Upper lobe of left lung (tissue), 6 donors: ENCODE results near the gene IL5RA. TPM values are rescaled to one million over a fixed set of nuclear protein-coding genes. Genes with fewer than 3 reads are reported as not detected.

Experiments
- ATAC-seq, 2 donors: fragments of 200-7000 bp; cut with Tn5 transposase; one replicate each; pipeline ENCODE4 v1.9.1; 2022; ENCODE audit warnings: mild to moderate bottlenecking in 2 of 2, moderate library complexity in 2 of 2; ENCODE audit not compliant: low FRiP score in 2 of 2
- DNase-seq, 2 donors: peaks; one replicate each; pipeline ENCODE4 v3.0.0-alpha.2; 2019 to 2020
- H3K27ac ChIP-seq, 4 donors: fragments of 200-600 bp; sonication (generic); one replicate each; pipeline ENCODE4 v1.5.1; 2016 to 2019
- H3K27me3 ChIP-seq, 4 donors: fragments of 200-600 bp; sonication (generic); one replicate each; pipeline ENCODE4 v1.5.1; 2017 to 2019
- H3K36me3 ChIP-seq, 4 donors: fragments of 200-600 bp; sonication (generic); one replicate each; pipeline ENCODE4 v1.5.1; 2016 to 2019
- H3K4me1 ChIP-seq, 4 donors: fragments of 200-600 bp; sonication (generic); one replicate each; pipeline ENCODE4 v1.5.1; 2018 to 2019
- H3K4me3 ChIP-seq, 4 donors: fragments of 200-600 bp; sonication (generic); one replicate each; pipeline ENCODE4 v1.5.1; 2017 to 2019; ENCODE audit warnings: mild to moderate bottlenecking in 2 of 4, moderate library complexity in 1 of 4
- H3K9me3 ChIP-seq, 4 donors: fragments of 200-600 bp; sonication (generic); one replicate each; pipeline ENCODE4 v1.5.1; 2018 to 2019
- CTCF ChIP-seq, 6 experiments: fragments of 450-650 bp in 4 of 6; fragments of 200-600 bp in 2 of 6; sonication (generic) in 2 of 6; IDR thresholded peaks; one replicate each; pipeline ENCODE4 v1.5.1; 2016 to 2019; ENCODE audit warnings: antibody characterized with exemption in 6 of 6
- EP300 ChIP-seq, 4 donors: sonication (generic); formaldehyde crosslinking; IDR thresholded peaks; one replicate each; pipeline ENCODE4 v1.5.1; 2017; ENCODE audit warnings: antibody characterized with exemption in 4 of 4, control low read depth in 2 of 4
- POLR2A ChIP-seq, 4 donors: fragments of 450-650 bp; IDR thresholded peaks; one replicate each; pipeline ENCODE4 v1.5.1; 2016 to 2017; ENCODE audit warnings: antibody characterized with exemption in 4 of 4, mild to moderate bottlenecking in 2 of 4
- POLR2AphosphoS5 ChIP-seq, 2 donors: sonication (generic); formaldehyde crosslinking; IDR thresholded peaks; one replicate each; pipeline ENCODE4 v1.5.1; 2017; ENCODE audit warnings: antibody characterized with exemption in 2 of 2
- WGBS, 2 donors: methylation state at CpG; one replicate each; pipeline ENCODE4 v1.1.5; 2017 to 2018; 5-methylcytosine and 5-hydroxymethylcytosine counted together
- total RNA-seq, 6 donors: library from RNA; depleted of rRNA in 4 of 6; stranded (reverse); fragments of >200 nt in 4 of 6; gene quantifications; one replicate each; pipeline versions ENCODE4 v1.1.0 to v1.2.1, GENCODE V29; 2016 to 2021
- donor health status: DM: no; HTN: no; CAD: no; lungs with moderate emphysema.
- donor health status: DM: no; HTN: yes; CAD: no; lungs with severe emphysema.

IL5RA gene
- total RNA-seq, 6 donors from 2014 or later: 0.46 to 17.7 (median 3.7) TPM

- Histone ChIP-seq H3K36me3 (no peaks in the 10 kb centered on the region), H3K4me3 (no peak overlapping the region), H3K27ac (no peak overlapping the region), H3K9me3 (no peaks in the 10 kb centered on the region), H3K27me3 (no peaks in the 10 kb centered on the region), H3K4me1 (peaks cover 0 to 8% (median 0%) of the 10 kb centered on the region in 4 donors)
- DNase-seq (no peak), ATAC-seq (no peak)
- TF ChIP-seq EP300 (IDR thresholded peaks at IDR 0.05): no peak
- no peak for TF ChIP-seq POLR2A (IDR thresholded peaks at IDR 0.05)
- no peak for TF ChIP-seq CTCF (IDR thresholded peaks at IDR 0.05)
- no peak for TF ChIP-seq POLR2AphosphoS5 (IDR thresholded peaks at IDR 0.05)
- 78 to 93% methylated on average over 3 of the region's 3 CpGs for WGBS, 2 donors
Observed at GRCh38 chr3:3107858-3108257, 2.3 kb downstream of the IL5RA start.

- TF ChIP-seq EP300 (IDR thresholded peaks at IDR 0.05): no peak
- TF ChIP-seq POLR2AphosphoS5 (IDR thresholded peaks at IDR 0.05): no peak
- no peak for TF ChIP-seq POLR2A (IDR thresholded peaks at IDR 0.05)
- TF ChIP-seq CTCF (IDR thresholded peaks at IDR 0.05): no peak
- WGBS, 2 donors: 97% methylated on average over 3 of the region's 3 CpGs
Observed at GRCh38 chr3:3107181-3107580, 3.0 kb downstream of the IL5RA start.

DNA sequence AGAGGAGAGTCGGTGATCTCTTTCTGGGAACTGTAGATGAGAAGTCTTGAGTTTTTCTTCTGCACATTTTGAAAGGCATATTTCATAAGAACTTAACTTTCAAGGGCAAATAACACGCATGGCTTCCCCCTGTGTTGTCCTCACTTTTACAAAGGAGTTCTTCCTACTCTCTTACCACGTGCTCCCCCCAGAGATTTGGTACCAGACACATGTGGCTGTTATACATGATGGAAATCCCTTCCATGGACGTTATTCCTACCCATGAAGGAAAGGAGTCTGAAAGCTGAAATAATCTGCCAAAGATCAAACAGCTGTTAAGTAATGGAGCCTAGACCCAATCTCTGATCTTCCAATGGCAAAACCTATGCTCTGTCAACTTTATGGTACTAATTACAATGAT lies 4.4 kb downstream of the IL5RA start:
- no peaks in the 10 kb centered on the region for H3K36me3 ChIP-seq
- no peak overlapping the region for H3K27ac ChIP-seq
- H3K4me1 ChIP-seq: peaks cover 0 to 8% (median 0%) of the 10 kb centered on the region in 4 donors
- no peaks in the 10 kb centered on the region for H3K9me3 ChIP-seq
- TF ChIP-seq POLR2AphosphoS5 (IDR thresholded peaks at IDR 0.05) (no peak), CTCF (IDR thresholded peaks at IDR 0.05) (no peak), POLR2A (IDR thresholded peaks at IDR 0.05) (no peak), EP300 (IDR thresholded peaks at IDR 0.05) (no peak)
- ATAC-seq: no peak
- no peak for DNase-seq
- no peak overlapping the region for H3K4me3 ChIP-seq
- 79 to 85% methylated on average over 4 of the region's 4 CpGs for WGBS, 2 donors
- no peaks in the 10 kb centered on the region for H3K27me3 ChIP-seq

More at GRCh38 chr3:3107181-3107580, 3.0 kb downstream of the IL5RA start:
- Histone ChIP-seq H3K4me3 (no peak overlapping the region), H3K27ac (no peak overlapping the region), H3K4me1 (peaks cover 0 to 8% (median 0%) of the 10 kb centered on the region in 4 donors), H3K27me3 (no peaks in the 10 kb centered on the region), H3K9me3 (no peaks in the 10 kb centered on the region), H3K36me3 (no peaks in the 10 kb centered on the region)
- ATAC-seq (no peak), DNase-seq (no peak)

DNA sequence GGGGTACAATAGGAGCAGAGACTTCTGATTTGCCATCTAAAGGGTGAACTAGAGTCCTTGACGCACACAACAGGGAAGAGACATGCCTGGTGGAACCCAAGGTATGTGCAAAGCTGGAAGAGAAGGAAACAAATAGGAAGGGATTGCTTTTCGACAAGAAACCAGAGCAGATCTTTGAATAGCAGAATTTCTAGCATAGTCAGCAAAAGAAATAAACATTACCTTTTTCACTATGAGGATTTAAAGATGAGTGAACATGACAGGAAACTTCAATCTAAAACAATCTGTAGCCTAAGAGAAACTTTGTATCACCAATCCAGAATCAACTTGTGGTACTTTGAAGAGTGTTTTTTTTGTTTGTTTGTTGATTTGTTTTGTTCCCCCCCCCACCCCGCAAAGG lies 4.9 kb downstream of the IL5RA start:
- H3K36me3 ChIP-seq: no peaks in the 10 kb centered on the region
- no peak for TF ChIP-seq EP300 (IDR thresholded peaks at IDR 0.05)
- no peak for TF ChIP-seq POLR2AphosphoS5 (IDR thresholded peaks at IDR 0.05)
- no peak for TF ChIP-seq POLR2A (IDR thresholded peaks at IDR 0.05)
- no peak for TF ChIP-seq CTCF (IDR thresholded peaks at IDR 0.05)
- no peak overlapping the region for H3K4me3 ChIP-seq
- 90% methylated on average over 3 of the region's 3 CpGs for WGBS, 2 donors
- H3K27me3 ChIP-seq: no peaks in the 10 kb centered on the region
- H3K27ac ChIP-seq: no peak overlapping the region
- H3K9me3 ChIP-seq: no peaks in the 10 kb centered on the region
- DNase-seq: no peak
- no peak for ATAC-seq
- H3K4me1 ChIP-seq: peaks cover 0 to 3% (median 0%) of the 10 kb centered on the region in 4 donors

DNA sequence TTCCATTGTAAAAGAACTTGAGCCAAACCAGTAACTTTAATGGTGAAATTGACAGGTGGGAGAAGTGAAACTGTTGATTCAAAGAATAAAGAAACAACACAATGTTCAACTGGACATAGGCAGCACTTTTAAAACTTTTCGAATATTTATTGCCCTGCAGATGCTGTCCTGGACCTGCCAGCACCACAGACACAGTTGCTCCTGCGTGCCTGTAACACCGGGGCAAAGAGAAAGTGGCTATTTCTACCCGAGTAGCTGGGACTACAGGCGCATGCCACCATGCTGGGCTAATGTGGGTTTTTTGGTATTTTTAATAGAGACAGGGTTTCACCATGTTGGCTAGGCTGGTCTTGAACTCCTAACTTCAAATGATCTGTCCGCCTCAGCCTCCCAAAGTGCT lies 7.4 kb downstream of the IL5RA start:
- Histone ChIP-seq H3K27ac (no peak overlapping the region), H3K9me3 (no peaks in the 10 kb centered on the region), H3K27me3 (no peaks in the 10 kb centered on the region), H3K4me3 (no peak overlapping the region), H3K4me1 (no peaks in the 10 kb centered on the region), H3K36me3 (no peaks in the 10 kb centered on the region)
- TF ChIP-seq CTCF (IDR thresholded peaks at IDR 0.05): no peak
- TF ChIP-seq POLR2AphosphoS5 (IDR thresholded peaks at IDR 0.05): no peak
- TF ChIP-seq POLR2A (IDR thresholded peaks at IDR 0.05): no peak
- no peak for TF ChIP-seq EP300 (IDR thresholded peaks at IDR 0.05)
- no peak for DNase-seq
- no peak for ATAC-seq
- WGBS, 2 donors: 86 to 90% methylated on average over 6 of the region's 6 CpGs
